GM12878 (cell line): ENCODE measurements around the gene KANK4. TPM values are rescaled to one million over a fixed set of nuclear protein-coding genes. Genes with fewer than 3 reads are reported as not detected.

Experiments
- ATAC-seq: fragments of 200-7000 bp; cut with Tn5 transposase; 3 replicates; pipeline ENCODE4 v1.9.1; 2020; ENCODE audit warnings: mild to moderate bottlenecking, moderate library complexity
- BruUV-seq: library from RNA; stranded (reverse); fragments of 400-500 nt; replicated peaks from 2 replicates; lab custom pipeline; 2021; lab: Mats Ljungman, UMichigan
- CTCF ChIA-PET: fragments of 300-600 bp; sonication (Branson Sonifier 250); formaldehyde crosslinking; extraction: SDS; loops from one replicate; lab custom pipeline; 2021; ENCODE audit warnings: inconsistent platforms; lab: Yijun Ruan, JAX
- POLR2A ChIA-PET: fragments of 350-600 bp; formaldehyde crosslinking; extraction: SDS; loops from one replicate; lab custom pipeline; 2021; ENCODE audit warnings: inconsistent platforms; lab: Charles Lee
- RAD21 ChIA-PET: fragments of 300-600 bp; sonication (Branson Sonifier 250); formaldehyde crosslinking; loops from one replicate; lab custom pipeline; 2023; ENCODE audit warnings: antibody characterized with exemption; ENCODE audit not compliant: unreplicated experiment; lab: Charles Lee
- SMC1A ChIA-PET: fragments of 300-600 bp; sonication (Branson Sonifier 250); formaldehyde crosslinking; loops from one replicate; lab custom pipeline; 2023; ENCODE audit not compliant: unreplicated experiment, uncharacterized antibody; lab: Charles Lee
- DNase-seq: peaks from one replicate; pipeline ENCODE4 v3.0.0-alpha.2; 2011; ENCODE audit warnings: low read depth, low spot score
- FAIRE-seq: peaks from 3 replicates; lab custom pipeline; 2011; peaks lifted over from hg19 to GRCh38; lab: Jason Lieb, UNC
- H2AFZ ChIP-seq: 2 replicates; pipeline ENCODE4 v1.6.0; 2011; ENCODE audit warnings: low read depth, low read length, control low read depth; ENCODE audit not compliant: control insufficient read depth
- H3K27ac ChIP-seq: 2 replicates; pipeline ENCODE4 v1.5.1; 2011; ENCODE audit warnings: control low read depth; ENCODE audit not compliant: control insufficient read depth, insufficient read depth
- H3K27me3 ChIP-seq, 2 experiments: replicated peaks in 1 of 2; 2 replicates each; pipeline versions ENCODE4 v1.6.0 to v1.6.1; 2011; ENCODE audit warnings: low read length in 1 of 2; ENCODE audit not compliant: control insufficient read depth in 2 of 2, insufficient read depth in 2 of 2
- H3K36me3 ChIP-seq, 2 experiments: 2 replicates each; pipeline ENCODE4 v1.5.1; 2011; ENCODE audit warnings: low read length in 1 of 2; ENCODE audit not compliant: control insufficient read depth in 2 of 2, insufficient read depth in 2 of 2
- H3K4me1 ChIP-seq: 2 replicates; pipeline ENCODE4 v1.6.1; 2011; ENCODE audit warnings: mild to moderate bottlenecking, low read length, moderate library complexity, mixed read lengths; ENCODE audit not compliant: control insufficient read depth, insufficient read depth
- H3K4me2 ChIP-seq: 2 replicates; pipeline ENCODE4 v1.6.0; 2011; ENCODE audit warnings: control low read depth; ENCODE audit not compliant: control insufficient read depth, insufficient read depth
- H3K4me3 ChIP-seq: fragments of 200-600 bp; sonication (generic); 2 replicates; pipeline ENCODE4 v1.5.1; 2016
- H3K79me2 ChIP-seq: 2 replicates; pipeline ENCODE4 v1.6.0; 2011; ENCODE audit warnings: low read length; ENCODE audit not compliant: control insufficient read depth, insufficient read depth
- H3K9ac ChIP-seq: 2 replicates; pipeline ENCODE4 v1.8.0; 2011; ENCODE audit warnings: low read length, control low read depth, mixed read lengths; ENCODE audit not compliant: control insufficient read depth, insufficient read depth
- H3K9me3 ChIP-seq: replicated peaks from 3 replicates; pipeline ENCODE4 v1.5.1; 2011; ENCODE audit warnings: mild to moderate bottlenecking, low read length; ENCODE audit not compliant: control insufficient read depth, insufficient read depth
- H4K20me1 ChIP-seq: 2 replicates; pipeline ENCODE4 v1.6.0; 2011; ENCODE audit not compliant: control insufficient read depth, insufficient read depth
- CBX3 ChIP-seq: fragments of 200-600 bp; sonication (generic); IDR thresholded peaks from 2 replicates; pipeline ENCODE4 v1.6.1; 2016; ENCODE audit warnings: low read depth, borderline replicate concordance
- EP300 ChIP-seq, 2 experiments: fragments of 150-350 bp in 1 of 2; IDR thresholded peaks; 2 replicates each; pipeline ENCODE4 v1.6.1; 2011 to 2012; ENCODE audit warnings: low read depth in 2 of 2, low read length in 2 of 2, borderline replicate concordance in 1 of 2, improper control_type of control experiment in 1 of 2, inconsistent platforms in 1 of 2; ENCODE audit not compliant: control insufficient read depth in 1 of 2
- ETV6 ChIP-seq, 2 experiments: fragments of 450-650 bp in 1 of 2; IDR thresholded peaks in 1 of 2; conservative IDR thresholded peaks in 1 of 2; 2 replicates each; pipeline ENCODE4 v1.6.1; 2014; ENCODE audit warnings: antibody characterized with exemption in 1 of 2, borderline replicate concordance in 1 of 2, low read depth in 1 of 2, mild to moderate bottlenecking in 1 of 2, moderate library complexity in 1 of 2
- EZH2 ChIP-seq: IDR thresholded peaks from 2 replicates; pipeline ENCODE4 v1.6.1; 2012; ENCODE audit warnings: low read depth, mild to moderate bottlenecking, control low read depth, inconsistent platforms, low read length, borderline replicate concordance; ENCODE audit not compliant: control insufficient read depth
- HCFC1 ChIP-seq: fragments of 150-350 bp; IDR thresholded peaks from 2 replicates; pipeline ENCODE4 v1.6.1; 2014; ENCODE audit warnings: low read length
- JUNB ChIP-seq: IDR thresholded peaks from 2 replicates; pipeline ENCODE4 v1.6.1; 2016; ENCODE audit warnings: antibody characterized with exemption, mild to moderate bottlenecking
- TCF7 ChIP-seq: IDR thresholded peaks from 2 replicates; pipeline ENCODE4 v1.6.1; 2014; ENCODE audit warnings: antibody characterized with exemption, borderline replicate concordance
- WGBS: methylation state at CpG from one replicate; pipeline ENCODE4 v1.1.6; 2016; ENCODE audit warnings: low lambda C conversion rate; ENCODE audit not compliant: insufficient replicate concordance, insufficient coverage; ENCODE audit errors: missing lambda C conversion rate; 5-methylcytosine and 5-hydroxymethylcytosine counted together
- in situ Hi-C: fragments of 300-500 bp; cut with MboI; formaldehyde crosslinking; loops from 9 replicates; pipeline ENCODE4 v1.14.3; 2018; ENCODE audit warnings: mixed read lengths
- intact Hi-C: fragments of 100-400 bp; cut with micrococcal nuclease; formaldehyde crosslinking; loops from one replicate; pipeline ENCODE4 v1.14.2; 2022; ENCODE audit not compliant: unreplicated experiment
- polyA plus RNA-seq, 11 experiments: library from polyadenylated mRNA; depleted of rRNA in 4 of 11; unstranded in 6 of 11; stranded (reverse) in 5 of 11; fragments of >200 nt; fragmentation: Nextera tagmentation in 4 of 11; fragmentation: Illumina TruSeq in 1 of 11; extraction: Ambion mirVana in 4 of 11; extraction: Trizol in 1 of 11; gene quantifications; 1 replicate in 1 of 11; 2 replicates in 10 of 11; pipeline versions ENCODE4 v1.2.1 to v1.2.3, GENCODE V29; 2011 to 2016; ENCODE audit warnings: inconsistent platforms in 2 of 11, missing spikeins in 2 of 11, low read depth in 1 of 11
- total RNA-seq, 4 experiments: library from RNA; depleted of rRNA in 3 of 4; stranded (reverse); fragments of >200 nt in 3 of 4; fragmentation: Illumina TruSeq in 1 of 4; extraction: Trizol in 1 of 4; gene quantifications; 2 replicates each; pipeline versions ENCODE4 v1.2.1 to v1.2.3, GENCODE V29; 2013 to 2021
- TF ChIP-seq, protein P1 (sequence below): fragments of 450-650 bp; IDR thresholded peaks from 2 replicates; pipeline ENCODE4 v1.6.1; 2017; ENCODE audit warnings: mild to moderate bottlenecking

KANK4 gene
- total and polyA plus RNA-seq, 10 of the 15 experiments (the other 5 are each of a cell fraction or from before 2014, with no cell fraction given), result not detected

DNA sequence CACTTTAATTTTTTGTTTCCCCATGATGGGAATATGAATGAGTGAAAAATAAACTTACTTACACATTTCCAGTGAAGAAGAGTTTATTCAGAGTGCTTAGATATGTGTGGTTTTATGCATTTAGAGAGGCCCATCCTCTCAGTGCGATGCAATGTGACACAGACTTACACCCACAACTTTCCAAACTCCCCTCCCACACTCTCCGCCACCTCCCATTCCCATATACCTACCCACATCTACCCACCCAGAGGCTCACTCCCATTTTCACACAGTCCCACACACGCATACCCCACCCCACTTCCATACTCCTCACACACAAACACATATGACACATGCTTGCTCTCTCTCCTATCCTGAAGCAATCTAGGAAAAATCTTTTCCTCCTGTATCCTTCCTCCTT lies 21.9 kb upstream of the KANK4 start:
- Histone ChIP-seq H3K27ac (no peak overlapping the region), H3K36me3 (no peaks in the 10 kb centered on the region), H3K27me3 (no peaks in the 10 kb centered on the region; a peak in 2 of 4 replicates), H4K20me1 (no peaks in the 10 kb centered on the region), H3K4me1 (no peaks in the 10 kb centered on the region), H2AFZ (no peak overlapping the region), H3K9ac (no peak overlapping the region), H3K4me3 (no peak overlapping the region), H3K9me3 (no peaks in the 10 kb centered on the region), H3K4me2 (no peak overlapping the region), H3K79me2 (no peaks in the 10 kb centered on the region)
- ATAC-seq (no peak), FAIRE-seq (no peak), DNase-seq (no peak)
- SMC1A ChIA-PET, result interaction anchor here (0.6 kb wide), 1 partner anchor 22 kb away, joined by 3 read pairs; no protein-coding TSS in a partner anchor
- TF ChIP-seq EP300 (IDR thresholded peaks at IDR 0.05; ENCODE audit: borderline replicate concordance in 1 of 2, control insufficient read depth in 1 of 2, low read depth in 2 of 2, low read length in 2 of 2), result no peak
- no peak for TF ChIP-seq CBX3
- no peak for TF ChIP-seq TCF7
- TF ChIP-seq ETV6 (conservative IDR thresholded peaks at IDR 0.05 in 1 of 2, IDR thresholded peaks at IDR 0.05 in 1 of 2; ENCODE audit: borderline replicate concordance in 1 of 2, low read depth in 1 of 2), result no peak
- no peak for TF ChIP-seq EZH2
- no peak for TF ChIP-seq JUNB
- TF ChIP-seq, protein P1, sequence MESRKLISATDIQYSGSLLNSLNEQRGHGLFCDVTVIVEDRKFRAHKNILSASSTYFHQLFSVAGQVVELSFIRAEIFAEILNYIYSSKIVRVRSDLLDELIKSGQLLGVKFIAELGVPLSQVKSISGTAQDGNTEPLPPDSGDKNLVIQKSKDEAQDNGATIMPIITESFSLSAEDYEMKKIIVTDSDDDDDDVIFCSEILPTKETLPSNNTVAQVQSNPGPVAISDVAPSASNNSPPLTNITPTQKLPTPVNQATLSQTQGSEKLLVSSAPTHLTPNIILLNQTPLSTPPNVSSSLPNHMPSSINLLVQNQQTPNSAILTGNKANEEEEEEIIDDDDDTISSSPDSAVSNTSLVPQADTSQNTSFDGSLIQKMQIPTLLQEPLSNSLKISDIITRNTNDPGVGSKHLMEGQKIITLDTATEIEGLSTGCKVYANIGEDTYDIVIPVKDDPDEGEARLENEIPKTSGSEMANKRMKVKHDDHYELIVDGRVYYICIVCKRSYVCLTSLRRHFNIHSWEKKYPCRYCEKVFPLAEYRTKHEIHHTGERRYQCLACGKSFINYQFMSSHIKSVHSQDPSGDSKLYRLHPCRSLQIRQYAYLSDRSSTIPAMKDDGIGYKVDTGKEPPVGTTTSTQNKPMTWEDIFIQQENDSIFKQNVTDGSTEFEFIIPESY, result no peak
- no peak for TF ChIP-seq HCFC1
- BruUV-seq, result no TSS peak
- 28% methylated on average over 3 of the region's 3 CpGs for WGBS
- in situ Hi-C loops (no loop called here), intact Hi-C loops (no loop called here)
- CTCF ChIA-PET, result no interaction called here
- POLR2A ChIA-PET, result no interaction called here
- RAD21 ChIA-PET, result no interaction called here
